HUDEP-2 (cell line): ENCODE data around the gene PTPRK.
A peak's percentile ranks its signal among the peaks of the same experiment; 100 is the strongest.

Experiments
- DNase-seq, 76 experiments: peaks; one replicate each; lab custom pipeline; 2025; ENCODE audit not compliant: unreplicated experiment in 76 of 76; lab: John Stamatoyannopoulos, UW

The PTPRK gene

GRCh38 chr6:128516514-128516898 lies 3.9 kb downstream of the PTPRK start:
- DNase-seq: peak in 1 of 76 experiments; percentile 20

- no peak for DNase-seq
Measured at GRCh38 chr6:128515550-128516513, 4.6 kb downstream of the PTPRK start.

GRCh38 chr6:128513878-128514277 lies 6.5 kb downstream of the PTPRK start:
- no peak for DNase-seq

GRCh38 chr6:128512296-128512695 lies 8.1 kb downstream of the PTPRK start:
- DNase-seq: no peak

GRCh38 chr6:128511506-128511905 lies 8.9 kb downstream of the PTPRK start:
- DNase-seq: no peak

- peak in 3 of 76 experiments; percentile 4 to 16 (median 12) for DNase-seq
Measured at GRCh38 chr6:128509709-128510108, 10.7 kb downstream of the PTPRK start.

- peak in 22 of 76 experiments; percentile 6 to 67 (median 32) for DNase-seq
Measured at GRCh38 chr6:128508588-128509296, 11.7 kb downstream of the PTPRK start.

- DNase-seq: no peak
Measured at GRCh38 chr6:128507337-128508310, 12.8 kb downstream of the PTPRK start.

GRCh38 chr6:128505603-128506002 lies 14.8 kb downstream of the PTPRK start:
- no peak for DNase-seq

GRCh38 chr6:128504003-128504654 lies 16.3 kb downstream of the PTPRK start:
- DNase-seq: no peak

- no peak for DNase-seq
Measured at GRCh38 chr6:128500749-128501600, 19.4 kb downstream of the PTPRK start.

- DNase-seq: no peak
Measured at GRCh38 chr6:128500014-128500413, 20.4 kb downstream of the PTPRK start.

GRCh38 chr6:128499079-128499731 lies 21.2 kb downstream of the PTPRK start:
- DNase-seq: no peak

- no peak for DNase-seq
Measured at GRCh38 chr6:128498234-128498633, 22.2 kb downstream of the PTPRK start.

- no peak for DNase-seq
Measured at GRCh38 chr6:128495536-128496333, 24.7 kb downstream of the PTPRK start.

- no peak for DNase-seq
Measured at GRCh38 chr6:128494440-128494839, 26.0 kb downstream of the PTPRK start.

GRCh38 chr6:128493877-128494276 lies 26.5 kb downstream of the PTPRK start:
- no peak for DNase-seq

GRCh38 chr6:128492386-128492785 lies 28.0 kb downstream of the PTPRK start:
- DNase-seq: no peak
